GM23338 (cell line): ENCODE measurements around the gene BAIAP2. TPM values are rescaled to one million over a fixed set of nuclear protein-coding genes. Genes with fewer than 3 reads are reported as not detected.

ENCODE experiments used
- ATAC-seq: fragments of 200-7000 bp; cut with Tn5 transposase; 3 replicates; pipeline ENCODE4 v1.9.1; 2020
- DNase-seq: peaks from one replicate; pipeline ENCODE4 v3.0.0-alpha.2; 2015; ENCODE audit warnings: low spot score
- H2AFZ ChIP-seq: fragments of 200-600 bp; sonication (generic); 2 replicates; pipeline ENCODE4 v1.8.0; 2016; ENCODE audit warnings: antibody characterized with exemption, mild to moderate bottlenecking, moderate library complexity
- H3F3A ChIP-seq: fragments of 200-600 bp; sonication (generic); replicated peaks from 2 replicates; pipeline ENCODE4 v1.8.0; 2017; ENCODE audit warnings: antibody characterized with exemption, mixed run types, low read depth
- H3K27ac ChIP-seq: fragments of 200-600 bp; sonication (generic); 2 replicates; pipeline ENCODE4 v1.6.1; 2016; ENCODE audit warnings: low read depth
- H3K27me3 ChIP-seq: fragments of 200-600 bp; sonication (generic); 2 replicates; pipeline ENCODE4 v1.8.0; 2016; ENCODE audit warnings: mild to moderate bottlenecking, mixed run types, moderate library complexity; ENCODE audit not compliant: insufficient read depth
- H3K36me3 ChIP-seq: fragments of 200-600 bp; sonication (generic); 2 replicates; pipeline ENCODE4 v1.8.0; 2016; ENCODE audit warnings: mild to moderate bottlenecking; ENCODE audit not compliant: insufficient read depth
- H3K4me1 ChIP-seq: fragments of 200-600 bp; sonication (generic); 2 replicates; pipeline ENCODE4 v1.8.0; 2016; ENCODE audit warnings: mild to moderate bottlenecking, moderate library complexity; ENCODE audit not compliant: insufficient read depth
- H3K4me2 ChIP-seq: fragments of 200-600 bp; sonication (generic); 2 replicates; pipeline ENCODE4 v1.7.1; 2017; ENCODE audit warnings: mixed run types
- H3K4me3 ChIP-seq: fragments of 200-600 bp; sonication (generic); 2 replicates; pipeline ENCODE4 v1.6.1; 2016; ENCODE audit warnings: mixed run types
- H3K79me2 ChIP-seq: fragments of 200-600 bp; sonication (generic); replicated peaks from 2 replicates; pipeline ENCODE4 v1.8.0; 2017; ENCODE audit warnings: mild to moderate bottlenecking; ENCODE audit not compliant: insufficient read depth
- H3K9me2 ChIP-seq: fragments of 200-600 bp; sonication (generic); 2 replicates; pipeline ENCODE4 v1.8.0; 2017; ENCODE audit not compliant: insufficient read depth
- H4K20me1 ChIP-seq: fragments of 200-600 bp; sonication (generic); replicated peaks from 2 replicates; pipeline ENCODE4 v1.8.0; 2017; ENCODE audit warnings: mild to moderate bottlenecking; ENCODE audit not compliant: insufficient read depth
- H3K27ac Mint-ChIP-seq: 2 replicates; pipeline ENCODE4 v1.8.0; 2020; ENCODE audit warnings: inconsistent platforms, mild to moderate bottlenecking, moderate library complexity, mixed read lengths
- H3K27me3 Mint-ChIP-seq: 3 replicates; pipeline ENCODE4 v1.8.0; 2022; ENCODE audit warnings: low read depth, mild to moderate bottlenecking, moderate library complexity, mixed read lengths, inconsistent platforms; ENCODE audit not compliant: insufficient read depth, poor library complexity
- H3K36me3 Mint-ChIP-seq: 3 replicates; pipeline ENCODE4 v1.8.0; 2021; ENCODE audit warnings: low read depth, mild to moderate bottlenecking, inconsistent platforms, moderate library complexity, mixed read lengths
- H3K4me1 Mint-ChIP-seq: 3 replicates; pipeline ENCODE4 v1.8.0; 2020; ENCODE audit warnings: mild to moderate bottlenecking, inconsistent platforms, mixed read lengths
- H3K4me3 Mint-ChIP-seq: 3 replicates; pipeline ENCODE4 v1.8.0; 2021; ENCODE audit warnings: moderate library complexity, mild to moderate bottlenecking, inconsistent platforms, mixed read lengths
- H3K9me3 Mint-ChIP-seq: 3 replicates; pipeline ENCODE4 v1.8.0; 2020; ENCODE audit warnings: moderate library complexity, mild to moderate bottlenecking, inconsistent platforms, mixed read lengths
- CREB1 ChIP-seq: fragments of 250-450 bp; sonication (Bioruptor Pico); IDR thresholded peaks from 2 replicates; pipeline ENCODE4 v1.5.0; 2020; ENCODE audit warnings: low read depth, mild to moderate bottlenecking, moderate library complexity
- CTCF ChIP-seq, 2 experiments: fragments of 200-600 bp in 1 of 2; sonication (generic) in 1 of 2; conservative IDR thresholded peaks; 2 replicates each; pipeline versions ENCODE4 v1.5.1 to v1.6.1; 2016 to 2017; ENCODE audit warnings: antibody characterized with exemption in 2 of 2, low read depth in 2 of 2, mild to moderate bottlenecking in 2 of 2, moderate library complexity in 1 of 2
- EZH2 ChIP-seq: fragments of 200-600 bp; sonication (generic); IDR thresholded peaks from one replicate; pipeline ENCODE4 v1.8.0; 2017; ENCODE audit warnings: antibody characterized with exemption, mild to moderate bottlenecking, low read depth; ENCODE audit not compliant: unreplicated experiment
- EZH2phosphoT487 ChIP-seq: fragments of 200-600 bp; sonication (generic); IDR thresholded peaks from one replicate; pipeline ENCODE4 v1.8.1; 2018; ENCODE audit warnings: antibody characterized with exemption; ENCODE audit not compliant: unreplicated experiment
- JUNB ChIP-seq: IDR thresholded peaks from one replicate; pipeline ENCODE4 v1.6.1; 2016; ENCODE audit warnings: antibody characterized with exemption; ENCODE audit not compliant: unreplicated experiment
- POLR2AphosphoS5 ChIP-seq: IDR thresholded peaks from 2 replicates; pipeline ENCODE4 v1.6.1; 2016; ENCODE audit warnings: antibody characterized with exemption, low read depth
- REST ChIP-seq: IDR thresholded peaks from one replicate; pipeline ENCODE4 v1.6.1; 2018; ENCODE audit warnings: antibody characterized with exemption; ENCODE audit not compliant: unreplicated experiment
- STAT1 ChIP-seq: IDR thresholded peaks from one replicate; pipeline ENCODE4 v1.6.1; 2016; ENCODE audit warnings: antibody characterized with exemption; ENCODE audit not compliant: unreplicated experiment
- ZNF114 ChIP-seq: fragments of 250-450 bp; sonication (Bioruptor Pico); IDR thresholded peaks from 2 replicates; pipeline ENCODE4 v1.5.0; 2020; ENCODE audit warnings: mild to moderate bottlenecking, moderate library complexity
- ZNF462 ChIP-seq: fragments of 250-450 bp; sonication (Bioruptor Pico); IDR thresholded peaks from 2 replicates; pipeline ENCODE4 v1.5.0; 2020; ENCODE audit warnings: mild to moderate bottlenecking, moderate library complexity
- polyA plus RNA-seq: library from polyadenylated mRNA; unstranded; fragments of >200 nt; fragmentation: Nextera tagmentation; extraction: Ambion mirVana; gene quantifications from 2 replicates; pipeline ENCODE4 v1.2.1, GENCODE V29; 2016
- total RNA-seq: library from RNA; depleted of rRNA; stranded (reverse); fragments of >200 nt; shearing (Covaris generic); gene quantifications from 2 replicates; pipeline ENCODE4 v1.2.3, GENCODE V29; 2014

BAIAP2 gene
- total and polyA plus RNA-seq, 2 experiments from 2014 or later, result 21.7 to 22.7 TPM

GRCh38 chr17:81101614-81102306, 66.8 kb downstream of the BAIAP2 start:
- no peaks in the 10 kb centered on the region for H3K36me3 Mint-ChIP-seq
- TF ChIP-seq EZH2 (no peak), ZNF114 (no peak), JUNB (no peak), CREB1 (CRISPR knock-in tag) (peak; percentile 78), POLR2AphosphoS5 (no peak), REST (no peak), STAT1 (no peak), ZNF462 (no peak), EZH2phosphoT487 (no peak), CTCF (conservative IDR thresholded peaks at IDR 0.05; ENCODE audit: low read depth in 2 of 2) (peak; percentile 94 to 100)
- H3K36me3 ChIP-seq, result no peaks in the 10 kb centered on the region

More at GRCh38 chr17:81101614-81102306, 66.8 kb downstream of the BAIAP2 start:
- Histone ChIP-seq H3K4me3 (no peak overlapping the region), H3K27me3 (no peaks in the 10 kb centered on the region), H3K9me2 (no peaks in the 10 kb centered on the region), H3K79me2 (no peaks in the 10 kb centered on the region), H3K4me1 (no peaks in the 10 kb centered on the region), H2AFZ (no peak overlapping the region), H3K27ac (no peak overlapping the region), H3K4me2 (no peak overlapping the region), H4K20me1 (no peaks in the 10 kb centered on the region), H3F3A (no peaks in the 10 kb centered on the region)
- no peaks in the 10 kb centered on the region for H3K9me3 Mint-ChIP-seq
- peaks cover 7% of the 10 kb centered on the region for H3K27me3 Mint-ChIP-seq
- ATAC-seq (peak; percentile 92), DNase-seq (peak; percentile 84)
- H3K4me3 Mint-ChIP-seq, result no peak overlapping the region
- H3K27ac Mint-ChIP-seq, result no peak overlapping the region
- peaks cover under 1% of the 10 kb centered on the region; the same call in 2 of the 3 replicates for H3K4me1 Mint-ChIP-seq
